ENCODE data around the gene LTBP3. TPM values are rescaled to one million over a fixed set of nuclear protein-coding genes. Genes with fewer than 3 reads are reported as not detected.

The LTBP3 gene
- total RNA-seq: 10 to 100 TPM; 35.5 to 36.0 TPM

- peaks cover 3% of the 10 kb centered on the region for H3K36me3 Mint-ChIP-seq
- DNase-seq: peak; percentile 48
- no peaks in the 10 kb centered on the region for H3K9me3 Mint-ChIP-seq
- peaks cover 50% of the 10 kb centered on the region for H3K4me1 Mint-ChIP-seq
- H3K27me3 Mint-ChIP-seq: no peaks in the 10 kb centered on the region
- peak within 1 kb of the TSS; percentile 85 for H3K4me3 Mint-ChIP-seq
- peak within 1 kb of the TSS; percentile 80 for H3K27ac Mint-ChIP-seq
These were observed at the start of gene LTBP3 for GRCh38 chr11:65558002-65558929. LTBP3 (minus strand) TSS chr11:65558359; CDS start chr11:65557959, 400 bp downstream.

GRCh38 chr11:65606876-65607613 is 48.9 kb upstream of the LTBP3 start:
- H3K27me3 Mint-ChIP-seq: no peaks in the 10 kb centered on the region
- no peak overlapping the region for H3K4me3 Mint-ChIP-seq
- no peak for DNase-seq
- H3K9me3 Mint-ChIP-seq: no peaks in the 10 kb centered on the region
- peaks cover 29% of the 10 kb centered on the region for H3K4me1 Mint-ChIP-seq
- H3K27ac Mint-ChIP-seq: no peak overlapping the region
- peaks cover 11% of the 10 kb centered on the region for H3K36me3 Mint-ChIP-seq

GRCh38 chr11:65604258-65604657 is 46.1 kb upstream of the LTBP3 start:
- no peak overlapping the region for H3K4me3 Mint-ChIP-seq
- peaks cover 6% of the 10 kb centered on the region for H3K36me3 Mint-ChIP-seq
- DNase-seq: no peak
- no peak overlapping the region for H3K27ac Mint-ChIP-seq
- H3K27me3 Mint-ChIP-seq: no peaks in the 10 kb centered on the region
- peaks cover 10% of the 10 kb centered on the region for H3K4me1 Mint-ChIP-seq
- no peaks in the 10 kb centered on the region for H3K9me3 Mint-ChIP-seq

GRCh38 chr11:65599955-65600246 is 41.7 kb upstream of the LTBP3 start:
- no peak overlapping the region for H3K4me3 Mint-ChIP-seq
- peaks cover 6% of the 10 kb centered on the region for H3K4me1 Mint-ChIP-seq
- H3K27me3 Mint-ChIP-seq: no peaks in the 10 kb centered on the region
- H3K36me3 Mint-ChIP-seq: peaks cover 1% of the 10 kb centered on the region
- no peak overlapping the region for H3K27ac Mint-ChIP-seq
- H3K9me3 Mint-ChIP-seq: no peaks in the 10 kb centered on the region
- no peak for DNase-seq

- Mint-ChIP-seq H3K27me3 (no peaks in the 10 kb centered on the region), H3K36me3 (peaks cover 1% of the 10 kb centered on the region), H3K4me1 (peaks cover 8% of the 10 kb centered on the region), H3K4me3 (no peak overlapping the region), H3K9me3 (no peaks in the 10 kb centered on the region), H3K27ac (peak overlapping the region; percentile 38)
- DNase-seq: no peak
These were observed 41.2 kb upstream of the LTBP3 start for GRCh38 chr11:65599216-65599954.

- H3K4me3 Mint-ChIP-seq: no peak overlapping the region
- H3K9me3 Mint-ChIP-seq: no peaks in the 10 kb centered on the region
- peaks cover 1% of the 10 kb centered on the region for H3K36me3 Mint-ChIP-seq
- H3K27ac Mint-ChIP-seq: no peak overlapping the region
- H3K27me3 Mint-ChIP-seq: no peaks in the 10 kb centered on the region
- DNase-seq: no peak
- H3K4me1 Mint-ChIP-seq: peaks cover 8% of the 10 kb centered on the region
These were observed 40.1 kb upstream of the LTBP3 start for GRCh38 chr11:65598258-65598699.

- no peak for DNase-seq
- Mint-ChIP-seq H3K36me3 (no peaks in the 10 kb centered on the region), H3K9me3 (no peaks in the 10 kb centered on the region), H3K27ac (no peak overlapping the region), H3K4me3 (no peak overlapping the region), H3K27me3 (no peaks in the 10 kb centered on the region), H3K4me1 (peaks cover 8% of the 10 kb centered on the region)
These were observed 38.4 kb upstream of the LTBP3 start for GRCh38 chr11:65596520-65596919.

- Mint-ChIP-seq H3K27ac (no peak within 1 kb of the TSS), H3K36me3 (peaks cover under 1% of the 10 kb centered on the region), H3K27me3 (no peaks in the 10 kb centered on the region), H3K4me3 (no peak within 1 kb of the TSS), H3K4me1 (peaks cover 8% of the 10 kb centered on the region), H3K9me3 (no peaks in the 10 kb centered on the region)
- DNase-seq: no peak
These were observed 37.6 kb upstream of the LTBP3 start, which contains the start of gene KCNK7 for GRCh38 chr11:65595543-65596281. KCNK7 (minus strand) TSS chr11:65595800; CDS start chr11:65595772, 28 bp downstream.

- Mint-ChIP-seq H3K27ac (no peak overlapping the region), H3K36me3 (peaks cover 3% of the 10 kb centered on the region), H3K4me1 (peaks cover 8% of the 10 kb centered on the region), H3K27me3 (no peaks in the 10 kb centered on the region), H3K4me3 (no peak overlapping the region), H3K9me3 (no peaks in the 10 kb centered on the region)
- no peak for DNase-seq
These were observed 37.0 kb upstream of the LTBP3 start for GRCh38 chr11:65595131-65595530.

- Mint-ChIP-seq H3K4me3 (no peak overlapping the region), H3K4me1 (peaks cover 18% of the 10 kb centered on the region), H3K9me3 (no peaks in the 10 kb centered on the region), H3K27me3 (no peaks in the 10 kb centered on the region), H3K27ac (no peak overlapping the region), H3K36me3 (peaks cover 4% of the 10 kb centered on the region)
- peak; percentile 52 for DNase-seq
These were observed 35.6 kb upstream of the LTBP3 start for GRCh38 chr11:65593518-65594414.

- no peak overlapping the region for H3K4me3 Mint-ChIP-seq
- no peak overlapping the region for H3K27ac Mint-ChIP-seq
- peaks cover 6% of the 10 kb centered on the region for H3K36me3 Mint-ChIP-seq
- no peaks in the 10 kb centered on the region for H3K27me3 Mint-ChIP-seq
- peaks cover 26% of the 10 kb centered on the region for H3K4me1 Mint-ChIP-seq
- H3K9me3 Mint-ChIP-seq: no peaks in the 10 kb centered on the region
- DNase-seq: no peak
These were observed 34.8 kb upstream of the LTBP3 start for GRCh38 chr11:65592858-65593517.

GRCh38 chr11:65591939-65592857 is 34.0 kb upstream of the LTBP3 start:
- H3K36me3 Mint-ChIP-seq: peaks cover 6% of the 10 kb centered on the region
- no peak overlapping the region for H3K4me3 Mint-ChIP-seq
- peaks cover 34% of the 10 kb centered on the region for H3K4me1 Mint-ChIP-seq
- no peak for DNase-seq
- no peaks in the 10 kb centered on the region for H3K9me3 Mint-ChIP-seq
- no peaks in the 10 kb centered on the region for H3K27me3 Mint-ChIP-seq
- no peak overlapping the region for H3K27ac Mint-ChIP-seq
